ENCODE data around the gene STK11. TPM values are rescaled to one million over a fixed set of nuclear protein-coding genes. Genes with fewer than 3 reads are reported as not detected.
A peak's percentile ranks its signal among the peaks of the same experiment; 100 is the strongest.

The STK11 gene
- total RNA-seq, 1 experiment from 2014 or later = 56.7 TPM

GRCh38 chr19:1258707-1259205 is 53.2 kb downstream of the STK11 start:
- peaks cover 75% of the 10 kb centered on the region for H3K4me1 ChIP-seq
- Mint-ChIP-seq H3K27ac (ENCODE audit: unreplicated experiment) (peak overlapping the region; percentile 98), H3K27me3 (ENCODE audit: insufficient read depth, unreplicated experiment) (no peaks in the 10 kb centered on the region), H3K36me3 (ENCODE audit: insufficient read depth, unreplicated experiment) (peaks cover 93% of the 10 kb centered on the region), H3K4me3 (ENCODE audit: unreplicated experiment) (peak overlapping the region; percentile 78), H3K4me1 (ENCODE audit: low read depth, unreplicated experiment) (peaks cover 18% of the 10 kb centered on the region), H3K9me3 (ENCODE audit: unreplicated experiment) (no peaks in the 10 kb centered on the region)
- ChIA-PET CTCF (interaction anchor here (0.6 to 5.2 kb wide), 2 partner anchors 15 kb away, joined by 3 to 41 read pairs; no protein-coding TSS in a partner anchor), POLR2A (interaction anchor here (1.2 to 3.1 kb wide), 2 partner anchors 10 to 14 kb away, joined by 5 to 62 read pairs; partner anchors contain the start of gene CIRBP)
- intact Hi-C loops (cut with micrococcal nuclease; ENCODE audit: unreplicated experiment) = loop anchor here (1.0 kb wide), 2 partner anchors 7 to 11 kb away; partner anchors contain the start of gene CIRBP
- H3K36me3 ChIP-seq (ENCODE audit: control insufficient read depth, insufficient read depth, low read length) = peaks cover 13% of the 10 kb centered on the region
- DNase-seq = no peak
- peak overlapping the region; percentile 28 for H3K4me3 ChIP-seq (ENCODE audit: low read depth, low read length)
- TF ChIP-seq, protein P1, sequence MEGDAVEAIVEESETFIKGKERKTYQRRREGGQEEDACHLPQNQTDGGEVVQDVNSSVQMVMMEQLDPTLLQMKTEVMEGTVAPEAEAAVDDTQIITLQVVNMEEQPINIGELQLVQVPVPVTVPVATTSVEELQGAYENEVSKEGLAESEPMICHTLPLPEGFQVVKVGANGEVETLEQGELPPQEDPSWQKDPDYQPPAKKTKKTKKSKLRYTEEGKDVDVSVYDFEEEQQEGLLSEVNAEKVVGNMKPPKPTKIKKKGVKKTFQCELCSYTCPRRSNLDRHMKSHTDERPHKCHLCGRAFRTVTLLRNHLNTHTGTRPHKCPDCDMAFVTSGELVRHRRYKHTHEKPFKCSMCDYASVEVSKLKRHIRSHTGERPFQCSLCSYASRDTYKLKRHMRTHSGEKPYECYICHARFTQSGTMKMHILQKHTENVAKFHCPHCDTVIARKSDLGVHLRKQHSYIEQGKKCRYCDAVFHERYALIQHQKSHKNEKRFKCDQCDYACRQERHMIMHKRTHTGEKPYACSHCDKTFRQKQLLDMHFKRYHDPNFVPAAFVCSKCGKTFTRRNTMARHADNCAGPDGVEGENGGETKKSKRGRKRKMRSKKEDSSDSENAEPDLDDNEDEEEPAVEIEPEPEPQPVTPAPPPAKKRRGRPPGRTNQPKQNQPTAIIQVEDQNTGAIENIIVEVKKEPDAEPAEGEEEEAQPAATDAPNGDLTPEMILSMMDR (IDR thresholded peaks at IDR 0.05; ENCODE audit: insufficient read depth in 1 of 2, low read depth in 1 of 2, low read length in 1 of 2, severe bottlenecking in 1 of 2, unreplicated experiment in 1 of 2) = no peak
- no TSS peak for BruUV-seq (replicated peaks)
- H3K9me3 ChIP-seq = no peaks in the 10 kb centered on the region
- H3K27me3 ChIP-seq (replicated peaks; ENCODE audit: control insufficient read depth, insufficient read depth, low read length) = no peaks in the 10 kb centered on the region

DNA sequence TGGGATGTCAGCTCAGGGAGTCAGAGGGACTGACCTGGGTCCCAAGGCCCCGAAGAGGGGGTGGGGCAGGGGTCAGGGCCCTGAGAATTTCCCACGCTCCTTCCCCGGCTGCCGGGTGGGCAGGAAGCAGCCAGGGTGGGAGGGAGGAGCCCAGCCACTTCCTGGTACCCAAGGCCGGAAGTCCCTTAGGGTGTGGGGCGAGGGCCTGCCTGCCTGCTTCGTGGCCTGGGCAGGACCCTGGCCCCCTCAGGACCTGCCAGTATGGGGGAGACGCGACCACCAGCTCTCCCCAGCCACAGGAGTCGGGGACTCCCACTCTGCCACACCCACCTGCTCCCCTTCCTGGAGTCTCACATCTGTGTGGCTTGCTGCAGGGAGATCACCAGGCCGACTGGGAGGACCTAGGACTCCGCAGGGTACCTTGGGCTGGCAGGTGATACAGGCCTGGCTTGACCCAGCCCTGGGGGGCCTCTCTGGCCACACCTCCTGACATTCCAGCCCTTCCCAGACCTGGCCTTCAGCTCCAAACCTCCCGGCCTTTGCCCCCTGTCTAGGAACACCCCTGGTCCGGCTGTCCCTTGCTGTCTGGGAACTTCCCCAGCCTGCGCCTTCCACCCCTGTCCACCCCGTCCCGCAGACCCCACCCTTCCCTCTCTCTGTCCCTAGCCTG is 53.8 kb downstream of the STK11 start:
- Histone ChIP-seq H3K4me1 (peaks cover 72% of the 10 kb centered on the region), H3K27me3 (replicated peaks; ENCODE audit: control insufficient read depth, insufficient read depth, low read length) (no peaks in the 10 kb centered on the region), H3K36me3 (ENCODE audit: control insufficient read depth, insufficient read depth, low read length) (peaks cover 13% of the 10 kb centered on the region), H3K9me3 (no peaks in the 10 kb centered on the region), H3K4me3 (ENCODE audit: low read depth, low read length) (peak overlapping the region; percentile 28)
- peak overlapping the region; percentile 78 for H3K4me3 Mint-ChIP-seq (ENCODE audit: unreplicated experiment)
- TF ChIP-seq, protein P1 (IDR thresholded peaks at IDR 0.05; ENCODE audit: insufficient read depth in 1 of 2, low read depth in 1 of 2, low read length in 1 of 2, severe bottlenecking in 1 of 2, unreplicated experiment in 1 of 2) = peak in 1 of 2 experiments; percentile 5
- peaks cover 18% of the 10 kb centered on the region for H3K4me1 Mint-ChIP-seq (ENCODE audit: low read depth, unreplicated experiment)
- H3K9me3 Mint-ChIP-seq (ENCODE audit: unreplicated experiment) = no peaks in the 10 kb centered on the region
- intact Hi-C loops (cut with micrococcal nuclease; ENCODE audit: unreplicated experiment) = loop anchor here (1.0 kb wide), 2 partner anchors 8 to 10 kb away; partner anchors contain the start of gene CIRBP
- no peaks in the 10 kb centered on the region for H3K27me3 Mint-ChIP-seq (ENCODE audit: insufficient read depth, unreplicated experiment)
- peaks cover 91% of the 10 kb centered on the region for H3K36me3 Mint-ChIP-seq (ENCODE audit: insufficient read depth, unreplicated experiment)
- peak overlapping the region; percentile 98 for H3K27ac Mint-ChIP-seq (ENCODE audit: unreplicated experiment)
- ChIA-PET POLR2A (interaction anchor here (0.5 to 3.1 kb wide), 4 partner anchors 10 to 334 kb away, joined by 3 to 62 read pairs (median 4); partner anchors contain the start of gene CIRBP), CTCF (interaction anchor here (0.5 to 5.2 kb wide), 5 partner anchors 10 to 297 kb away, joined by 3 to 41 read pairs (median 5); partner anchors contain the start of genes CIRBP and REEP6)
- TSS peak; percentile 88 for BruUV-seq (replicated peaks)
- DNase-seq = peak; percentile 96 to 97
